SHP77 treated with DMSO at 0.1 percent for 48 hours (cell line): ENCODE results near the gene JDP2.

Experiments used
- DNase-seq: peaks from one replicate; lab custom pipeline; 2025; lab: John Stamatoyannopoulos, UW

The JDP2 gene

GRCh38 chr14:75484711-75485429 is 57.0 kb downstream of the JDP2 start:
- no peak for DNase-seq

DNA sequence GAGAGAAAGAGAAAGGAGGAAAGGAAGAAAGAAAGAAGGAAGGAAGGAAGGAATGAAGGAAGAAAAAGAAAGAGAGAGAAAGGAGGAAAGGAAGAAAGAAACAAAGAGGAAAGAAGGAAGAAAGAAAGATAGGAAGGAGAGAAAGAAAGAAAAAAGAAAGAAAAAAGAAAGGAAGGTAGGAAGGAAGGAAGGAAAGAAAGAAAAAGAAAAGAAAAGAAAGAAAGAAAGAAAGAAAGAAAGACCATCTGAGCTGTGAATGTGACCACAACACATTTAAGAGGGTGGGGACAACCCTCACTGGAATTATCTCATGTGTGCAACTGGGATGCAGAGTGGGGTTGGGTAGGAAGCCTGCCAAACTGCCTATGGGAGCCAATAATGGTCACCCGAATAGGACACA is 58.5 kb downstream of the JDP2 start:
- no peak for DNase-seq

GRCh38 chr14:75487155-75487671 is 59.4 kb downstream of the JDP2 start:
- no peak for DNase-seq

GRCh38 chr14:75489480-75489837 is 61.6 kb downstream of the JDP2 start:
- DNase-seq = no peak

DNA sequence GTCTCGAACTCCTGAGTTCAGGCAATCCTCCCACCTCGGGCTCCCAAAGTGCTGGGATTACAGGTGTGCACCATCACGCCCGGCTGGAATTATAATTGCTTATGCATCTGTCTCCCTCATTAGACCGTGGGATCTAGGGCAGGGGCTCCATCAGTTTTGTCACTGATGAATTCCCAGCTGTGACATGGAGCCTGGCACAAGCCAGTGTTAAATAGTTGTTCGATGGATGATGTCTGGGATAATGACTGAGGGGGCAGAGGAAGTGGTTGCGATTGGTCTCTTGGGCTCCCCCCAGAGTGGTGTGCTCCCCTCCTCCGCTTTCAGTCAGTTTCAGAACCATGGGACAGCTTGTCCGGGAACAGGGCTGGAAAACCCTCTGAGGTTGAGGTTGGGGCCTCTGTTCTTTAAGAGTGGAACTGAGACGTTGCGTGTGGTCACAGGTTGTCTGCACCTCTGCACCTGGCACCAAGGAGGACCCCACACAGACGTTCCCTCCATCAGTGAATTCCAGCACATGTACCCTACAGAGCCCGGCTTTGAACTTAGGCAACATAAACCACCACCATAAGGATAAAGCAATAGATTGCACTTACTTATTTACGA is 63.7 kb downstream of the JDP2 start:
- no peak for DNase-seq

DNA sequence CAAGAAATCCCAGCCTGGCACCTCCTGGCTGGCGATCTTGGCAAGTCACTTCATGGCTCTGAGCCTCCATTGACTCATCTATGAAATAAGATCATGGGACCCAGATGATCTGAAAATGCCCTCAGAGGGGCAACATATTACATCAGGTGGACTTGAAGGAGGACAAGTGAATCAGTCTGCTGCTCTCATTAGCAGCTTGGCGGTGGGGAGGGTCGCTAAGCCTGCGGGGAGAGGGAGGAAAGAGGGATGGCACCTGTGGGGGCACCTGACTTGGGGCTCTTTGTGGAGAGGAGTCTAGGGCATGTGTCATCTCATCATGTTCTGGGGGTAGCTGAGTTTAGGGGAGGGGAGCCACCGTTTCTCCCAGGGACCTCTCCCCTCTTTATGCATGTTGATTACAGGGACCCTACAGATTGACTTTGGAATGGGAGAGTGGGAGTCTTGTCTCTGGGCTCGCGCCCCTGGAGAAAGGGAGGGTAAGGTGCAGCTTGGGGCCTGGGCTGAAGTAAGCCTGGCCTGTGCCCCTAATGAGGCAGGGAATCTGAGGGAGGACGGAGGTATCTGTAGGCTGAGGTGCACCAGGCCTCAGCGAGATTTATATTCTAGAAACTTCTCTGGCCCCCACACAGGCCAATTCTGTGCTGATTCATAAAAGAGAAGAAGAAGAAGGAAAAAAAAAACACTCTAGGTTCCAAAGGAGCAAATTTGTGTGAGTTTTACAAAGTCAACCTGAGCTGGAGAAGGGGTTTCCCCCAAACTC is 65.2 kb downstream of the JDP2 start:
- DNase-seq = no peak

- DNase-seq = no peak
Observed at GRCh38 chr14:75493592-75494087, 65.8 kb downstream of the JDP2 start.

DNA sequence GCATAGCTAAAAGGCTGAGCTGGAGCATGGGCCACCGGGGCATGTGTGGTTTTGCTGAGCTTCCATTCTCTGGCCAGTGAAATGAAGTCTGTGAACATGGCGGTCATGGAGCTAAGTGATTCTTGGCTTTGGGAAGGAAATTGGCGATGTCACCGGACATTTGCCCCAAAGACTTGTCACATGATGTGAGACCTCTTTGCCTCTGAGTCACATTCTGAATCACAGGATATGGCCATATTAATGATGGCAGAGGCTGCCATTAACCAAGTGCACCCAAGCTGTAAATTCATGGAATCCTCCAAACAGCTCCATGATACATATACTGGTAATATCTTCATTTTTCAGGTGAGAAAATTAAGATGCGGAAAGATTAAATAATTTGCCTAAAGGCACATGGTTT is 67.1 kb downstream of the JDP2 start:
- no peak for DNase-seq

DNA sequence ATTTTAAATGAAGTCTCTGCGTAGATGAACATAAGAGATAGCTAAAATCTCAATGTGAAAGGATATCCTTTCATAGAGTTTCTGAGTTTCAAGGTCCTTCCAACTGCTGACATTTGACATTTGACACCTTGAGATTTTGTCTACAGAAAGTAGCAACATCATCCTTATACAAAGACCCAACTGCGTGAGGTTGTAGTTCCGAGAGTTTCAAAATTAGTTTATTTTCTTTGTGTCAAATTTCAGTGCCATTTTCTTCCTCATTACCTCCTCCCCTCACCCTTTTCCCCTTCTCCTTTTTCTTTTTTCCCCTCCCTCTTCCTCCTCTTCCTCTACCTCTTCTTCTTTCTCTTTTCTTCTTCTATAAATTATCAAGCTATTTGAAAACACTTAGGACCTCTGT is 67.6 kb downstream of the JDP2 start:
- DNase-seq = no peak

GRCh38 chr14:75495882-75496281 is 68.1 kb downstream of the JDP2 start:
- no peak for DNase-seq

DNA sequence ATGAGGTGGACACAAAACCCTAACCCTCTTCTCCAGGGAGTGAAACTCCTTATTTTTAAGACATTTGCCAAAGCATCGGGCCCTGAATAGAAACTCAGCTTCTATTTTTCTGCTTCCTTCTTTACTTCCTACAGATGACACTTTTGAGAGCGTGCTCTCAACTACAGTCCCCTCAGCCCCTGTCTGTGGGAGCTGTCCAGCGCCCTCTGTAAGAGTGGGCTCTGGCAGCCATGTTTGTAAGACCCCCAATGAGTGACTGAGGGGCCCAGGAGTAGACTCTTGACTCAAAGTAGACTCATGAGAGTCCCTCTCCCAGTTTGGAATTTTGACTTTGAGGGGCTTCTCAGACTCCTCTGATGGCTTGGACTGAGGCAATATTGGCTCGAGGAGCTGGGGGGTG is 68.9 kb downstream of the JDP2 start:
- DNase-seq = no peak

GRCh38 chr14:75497191-75497590 is 69.4 kb downstream of the JDP2 start:
- no peak for DNase-seq

DNA sequence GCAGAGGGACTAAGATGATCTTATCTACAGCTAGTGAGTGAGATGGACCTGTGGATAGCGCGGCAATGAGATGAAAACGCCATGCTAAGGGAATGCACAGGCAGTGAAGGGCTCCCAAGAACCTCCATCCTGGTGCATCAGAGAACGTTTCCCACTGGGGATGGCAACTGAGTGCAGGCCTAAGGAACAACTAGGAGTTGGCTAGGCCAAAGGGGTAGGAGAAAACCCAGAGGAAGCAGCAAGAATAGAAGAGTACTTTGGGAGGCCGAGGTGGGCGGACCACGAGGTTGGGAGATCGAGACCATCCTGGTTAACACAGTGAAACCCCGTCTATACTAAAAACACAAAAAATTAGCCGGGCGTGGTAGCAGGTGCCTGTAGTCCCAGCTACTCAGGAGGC is 69.9 kb downstream of the JDP2 start:
- no peak for DNase-seq

GRCh38 chr14:75499084-75499875 is 71.5 kb downstream of the JDP2 start:
- DNase-seq = no peak

DNA sequence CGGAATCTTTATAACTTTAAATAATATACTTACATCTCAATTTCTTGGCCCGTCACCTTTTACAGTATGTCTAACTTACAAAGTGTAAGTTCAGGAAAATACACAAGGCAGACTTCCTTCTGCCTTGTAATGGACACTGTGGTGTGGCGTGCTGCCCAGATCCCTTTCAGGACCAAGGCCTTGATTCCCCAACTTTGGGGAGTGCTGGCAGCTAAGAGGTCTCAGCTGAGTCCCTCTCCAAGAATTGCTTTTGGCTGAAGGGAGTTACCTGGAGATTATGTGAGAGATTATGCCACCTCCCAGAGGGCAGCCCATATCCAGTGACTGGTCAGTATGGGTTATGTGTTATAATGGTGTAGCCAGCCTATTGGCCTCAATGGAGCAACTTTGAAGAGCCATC is 73.3 kb downstream of the JDP2 start:
- no peak for DNase-seq

DNA sequence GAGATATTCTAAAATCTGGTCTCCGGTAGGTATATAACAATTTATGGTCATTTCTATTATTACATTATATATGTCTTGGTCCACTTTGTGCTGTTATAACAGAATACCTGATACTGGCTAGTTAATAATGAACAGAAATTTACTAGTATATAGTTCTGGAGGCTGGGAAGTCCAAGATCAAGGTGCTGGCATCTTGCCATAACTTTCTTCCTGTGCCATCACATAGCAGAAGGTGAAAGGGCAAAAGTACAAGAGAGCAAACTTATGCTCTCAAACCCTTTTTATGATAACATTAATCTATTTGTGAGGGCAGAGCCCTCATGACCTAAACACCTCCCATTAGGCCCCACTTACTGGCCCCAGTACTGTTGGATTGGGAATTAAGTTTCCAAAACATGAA is 76.6 kb downstream of the JDP2 start:
- DNase-seq = no peak

- no peak for DNase-seq
Observed at GRCh38 chr14:75506930-75507329, 79.1 kb downstream of the JDP2 start.

- DNase-seq = no peak
Observed at GRCh38 chr14:75510547-75510946, 82.7 kb downstream of the JDP2 start.

- no peak for DNase-seq
Observed at GRCh38 chr14:75511201-75511600, 83.4 kb downstream of the JDP2 start.

- DNase-seq = no peak
Observed at GRCh38 chr14:75513911-75514672, 86.3 kb downstream of the JDP2 start.
